AG09309 (cell line): ENCODE data around the gene CDS2.

Experiments used
- DNase-seq: peaks from one replicate; pipeline ENCODE4 v3.0.0-alpha.2; 2010; ENCODE audit warnings: low read depth
- H3K4me3 ChIP-seq: 2 replicates; pipeline ENCODE4 v1.5.1; 2011; ENCODE audit warnings: mild to moderate bottlenecking, low read depth, low read length, moderate library complexity; ENCODE audit not compliant: control insufficient read depth
- CTCF ChIP-seq: IDR thresholded peaks from 2 replicates; pipeline ENCODE4 v1.5.1; 2011; ENCODE audit warnings: mild to moderate bottlenecking, low read depth, low read length, inconsistent platforms; ENCODE audit not compliant: insufficient read depth, control insufficient read depth; ENCODE audit errors: missing control alignments

The CDS2 gene

GRCh38 chr20:5127859-5128424 is 1.1 kb downstream of the CDS2 start:
- DNase-seq = no peak
- no peak for TF ChIP-seq CTCF
- peak overlapping the region; percentile 91 for H3K4me3 ChIP-seq

- H3K4me3 ChIP-seq = no peak overlapping the region
- no peak for DNase-seq
- TF ChIP-seq CTCF = no peak
Measured at GRCh38 chr20:5128886-5129285, 2.1 kb downstream of the CDS2 start.

- no peak for DNase-seq
- H3K4me3 ChIP-seq = no peak overlapping the region
- no peak for TF ChIP-seq CTCF
Measured at GRCh38 chr20:5131502-5131901, 4.7 kb downstream of the CDS2 start.

- H3K4me3 ChIP-seq = no peak overlapping the region
- TF ChIP-seq CTCF = no peak
- no peak for DNase-seq
Measured at GRCh38 chr20:5133998-5134397, 7.2 kb downstream of the CDS2 start.

GRCh38 chr20:5135363-5136012 is 8.7 kb downstream of the CDS2 start:
- DNase-seq = no peak
- no peak overlapping the region for H3K4me3 ChIP-seq
- TF ChIP-seq CTCF = no peak

- no peak for DNase-seq
- no peak overlapping the region for H3K4me3 ChIP-seq
- TF ChIP-seq CTCF = no peak
Measured at GRCh38 chr20:5136096-5136495, 9.3 kb downstream of the CDS2 start.
